Prostate gland (tissue), 2 donors: ENCODE results near the gene CYB561A3.

Source experiments
- CTCF ChIP-seq, 4 experiments: fragments of 200-600 bp in 2 of 4; fragments of 450-650 bp in 2 of 4; sonication (generic) in 2 of 4; IDR thresholded peaks; 1 replicate in 3 of 4; 2 replicates in 1 of 4; pipeline ENCODE4 v1.5.1; 2016 to 2019; ENCODE audit warnings: antibody characterized with exemption in 4 of 4, mild to moderate bottlenecking in 2 of 4, moderate library complexity in 2 of 4
- POLR2AphosphoS5 ChIP-seq: sonication (generic); formaldehyde crosslinking; IDR thresholded peaks from one replicate; pipeline ENCODE4 v1.6.1; 2017; ENCODE audit warnings: antibody characterized with exemption

GRCh38 chr11:61353131-61354067 is 8.3 kb downstream of the CYB561A3 start:
- TF ChIP-seq POLR2AphosphoS5 (no peak), CTCF (IDR thresholded peaks at IDR 0.05) (no peak)
